Esophagus (tissue), 2 donors: Measurements from ENCODE around the gene TRIP13. TPM values are rescaled to one million over a fixed set of nuclear protein-coding genes. Genes with fewer than 3 reads are reported as not detected.
"Not testable (repeated sequence)": the region's sequence is repeated elsewhere in the genome, so short reads cannot be mapped to it uniquely, and the experiment has no call there.

Experiments
- H3K27ac ChIP-seq, 2 donors: one replicate each; pipeline ENCODE4 v1.5.1; 2013; ENCODE audit warnings: low read depth in 2 of 2, mild to moderate bottlenecking in 2 of 2, inconsistent platforms in 1 of 2, low read length in 1 of 2, moderate library complexity in 1 of 2
- H3K27me3 ChIP-seq, 2 donors: one replicate each; pipeline ENCODE4 v1.6.1; 2013; ENCODE audit warnings: low read length in 2 of 2, control low read depth in 1 of 2, mild to moderate bottlenecking in 1 of 2; ENCODE audit not compliant: insufficient read depth in 2 of 2, control insufficient read depth in 1 of 2
- H3K36me3 ChIP-seq, 2 donors: one replicate each; pipeline ENCODE4 v1.6.1; 2013; ENCODE audit warnings: low read length in 1 of 2; ENCODE audit not compliant: control insufficient read depth in 2 of 2, insufficient read depth in 2 of 2
- H3K4me1 ChIP-seq, 2 donors: one replicate each; pipeline ENCODE4 v1.6.1; 2013; ENCODE audit warnings: low read length in 1 of 2; ENCODE audit not compliant: control insufficient read depth in 2 of 2, insufficient read depth in 2 of 2
- H3K4me3 ChIP-seq, 2 donors: one replicate each; pipeline ENCODE4 v1.5.1; 2013; ENCODE audit warnings: low read length in 2 of 2, mild to moderate bottlenecking in 2 of 2, low read depth in 1 of 2, moderate library complexity in 1 of 2
- H3K9me3 ChIP-seq, 2 donors: one replicate each; pipeline ENCODE4 v1.6.1; 2013; ENCODE audit warnings: mild to moderate bottlenecking in 2 of 2, low read depth in 1 of 2, low read length in 1 of 2, moderate library complexity in 1 of 2; ENCODE audit not compliant: control insufficient read depth in 2 of 2, insufficient read depth in 1 of 2
- WGBS, 2 donors: extraction: QIAGEN DNeasy Blood & Tissue Kit; methylation state at CpG; one replicate each; pipeline ENCODE4 v1.1.7; 2013; 5-methylcytosine and 5-hydroxymethylcytosine counted together
- polyA plus RNA-seq, 2 donors: library from polyadenylated mRNA; stranded (reverse); fragments of 200-250 nt; gene quantifications; one replicate each; pipeline ENCODE4 v1.2.3, GENCODE V29; 2013
- donor health status: healthy with polysubstance abuse.
- donor health status: Bipolar disorder and iron deficiency.

The TRIP13 gene
- polyA plus RNA-seq, 2 donors, result 4.3 to 6.6 TPM

- peak overlapping the region; percentile 34 to 55 for H3K27ac ChIP-seq
- H3K36me3 ChIP-seq, result no peaks in the 10 kb centered on the region
- 84 to 90% methylated on average over 8 of the region's 8 CpGs for WGBS, 2 donors
- H3K4me3 ChIP-seq, result no peak overlapping the region
- H3K4me1 ChIP-seq, result no peaks in the 10 kb centered on the region
- no peaks in the 10 kb centered on the region for H3K9me3 ChIP-seq
- no peaks in the 10 kb centered on the region for H3K27me3 ChIP-seq
Measured at GRCh38 chr5:932151-932627, 39.5 kb downstream of the TRIP13 start.

GRCh38 chr5:932628-933250 is 40.1 kb downstream of the TRIP13 start:
- H3K36me3 ChIP-seq, result no peaks in the 10 kb centered on the region
- no peak overlapping the region for H3K4me3 ChIP-seq
- H3K4me1 ChIP-seq, result no peaks in the 10 kb centered on the region
- H3K27me3 ChIP-seq, result no peaks in the 10 kb centered on the region
- no peaks in the 10 kb centered on the region for H3K9me3 ChIP-seq
- WGBS, 2 donors, result 43 to 61% methylated on average over 4 of the region's 4 CpGs
- peak overlapping the region; percentile 34 to 55 for H3K27ac ChIP-seq

- no peaks in the 10 kb centered on the region for H3K36me3 ChIP-seq
- H3K9me3 ChIP-seq, result no peaks in the 10 kb centered on the region
- no peaks in the 10 kb centered on the region for H3K4me1 ChIP-seq
- no peak overlapping the region for H3K4me3 ChIP-seq
- 70 to 84% methylated on average over 3 of the region's 3 CpGs for WGBS, 2 donors
- H3K27ac ChIP-seq, result no peak overlapping the region
- no peaks in the 10 kb centered on the region for H3K27me3 ChIP-seq
Measured at GRCh38 chr5:933251-933861, 40.7 kb downstream of the TRIP13 start.

- not testable (repeated sequence) for H3K27ac ChIP-seq, H3K9me3 ChIP-seq, H3K4me3 ChIP-seq, H3K36me3 ChIP-seq, H3K27me3 ChIP-seq, H3K4me1 ChIP-seq
Measured at GRCh38 chr5:933951-934350, 41.3 kb downstream of the TRIP13 start.

- not testable (repeated sequence) for H3K9me3 ChIP-seq, H3K4me3 ChIP-seq, H3K27ac ChIP-seq, H3K4me1 ChIP-seq, H3K27me3 ChIP-seq, H3K36me3 ChIP-seq
- WGBS, 2 donors, result 79% methylated on average over 3 of the region's 3 CpGs
Measured at GRCh38 chr5:934381-934967, 41.8 kb downstream of the TRIP13 start.

- H3K27me3 ChIP-seq, result no peaks in the 10 kb centered on the region
- WGBS, 2 donors, result 70 to 83% methylated on average over 5 of the region's 5 CpGs
Measured at GRCh38 chr5:935510-936084, 42.9 kb downstream of the TRIP13 start.

GRCh38 chr5:936149-937144 is 43.8 kb downstream of the TRIP13 start:
- Histone ChIP-seq H3K36me3 (no peaks in the 10 kb centered on the region), H3K9me3 (no peaks in the 10 kb centered on the region), H3K4me3 (no peak overlapping the region), H3K27ac (no peak overlapping the region), H3K4me1 (no peaks in the 10 kb centered on the region), H3K27me3 (no peaks in the 10 kb centered on the region)
- 84 to 91% methylated on average over 19 of the region's 19 CpGs for WGBS, 2 donors

More at GRCh38 chr5:935510-936084, 42.9 kb downstream of the TRIP13 start:
- Histone ChIP-seq H3K4me3 (no peak overlapping the region), H3K27ac (no peak overlapping the region), H3K36me3 (no peaks in the 10 kb centered on the region), H3K9me3 (no peaks in the 10 kb centered on the region), H3K4me1 (no peaks in the 10 kb centered on the region)

GRCh38 chr5:937151-937924 is 44.7 kb downstream of the TRIP13 start:
- Histone ChIP-seq H3K27me3 (no peaks in the 10 kb centered on the region), H3K9me3 (no peaks in the 10 kb centered on the region), H3K27ac (no peak overlapping the region), H3K36me3 (no peaks in the 10 kb centered on the region), H3K4me1 (no peaks in the 10 kb centered on the region), H3K4me3 (no peak overlapping the region)
- WGBS, 2 donors, result 84 to 89% methylated on average over 14 of the region's 14 CpGs
